Measurements from ENCODE around the gene RPL10A.
"Not testable (repeated sequence)": the region's sequence is repeated elsewhere in the genome, so short reads cannot be mapped to it uniquely, and the experiment has no call there.

RPL10A gene

DNA sequence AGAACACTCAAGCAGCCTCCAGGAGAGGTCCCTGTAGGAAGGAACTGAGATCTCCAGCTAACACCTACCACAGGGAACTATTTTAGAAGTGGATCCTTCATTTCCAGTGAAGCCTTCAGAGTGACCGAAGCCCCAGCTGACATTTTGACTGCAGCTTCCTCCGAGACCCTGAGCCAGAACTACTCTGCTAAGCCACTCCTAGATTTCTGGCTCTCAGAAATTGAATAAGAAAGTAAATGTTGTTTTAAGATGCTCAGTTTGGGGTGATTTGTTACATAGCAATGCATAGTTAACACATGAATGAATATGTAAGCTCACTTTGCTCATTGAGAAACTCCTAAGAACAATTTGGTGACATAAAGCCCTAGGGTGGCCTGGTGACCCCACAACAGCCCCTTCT lies 39.0 kb downstream of the RPL10A start:
- Histone ChIP-seq H3K27me3 (ENCODE audit: control insufficient read depth in 1 of 2, insufficient read depth in 2 of 2, low read length in 2 of 2) (peaks cover 6 to 19% of the 10 kb centered on the region in 2 donors), H3K4me3 (ENCODE audit: low read depth in 1 of 2, low read length in 2 of 2) (no peak overlapping the region), H3K4me1 (ENCODE audit: control insufficient read depth in 1 of 2, insufficient read depth in 2 of 2, low read length in 2 of 2) (no peaks in the 10 kb centered on the region), H3K27ac (ENCODE audit: low read depth, low read length) (no peak overlapping the region), H3K36me3 (ENCODE audit: control insufficient read depth in 1 of 2, insufficient read depth in 2 of 2, low read length in 2 of 2) (no peaks in the 10 kb centered on the region), H3K9me3 (ENCODE audit: control insufficient read depth in 1 of 2, low read length in 2 of 2) (no peaks in the 10 kb centered on the region), H3K9ac (ENCODE audit: low read depth in 1 of 2, low read length in 2 of 2) (no peak overlapping the region)

GRCh38 chr6:35508027-35508426 lies 39.8 kb downstream of the RPL10A start:
- Histone ChIP-seq H3K4me1 (ENCODE audit: control insufficient read depth in 1 of 2, insufficient read depth in 2 of 2, low read length in 2 of 2) (no peaks in the 10 kb centered on the region), H3K4me3 (ENCODE audit: low read depth in 1 of 2, low read length in 2 of 2) (no peak overlapping the region), H3K9ac (ENCODE audit: low read depth in 1 of 2, low read length in 2 of 2) (no peak overlapping the region), H3K27ac (ENCODE audit: low read depth, low read length) (no peak overlapping the region), H3K36me3 (ENCODE audit: control insufficient read depth in 1 of 2, insufficient read depth in 2 of 2, low read length in 2 of 2) (no peaks in the 10 kb centered on the region), H3K27me3 (ENCODE audit: control insufficient read depth in 1 of 2, insufficient read depth in 2 of 2, low read length in 2 of 2) (peaks cover 6 to 19% of the 10 kb centered on the region in 2 donors), H3K9me3 (ENCODE audit: control insufficient read depth in 1 of 2, low read length in 2 of 2) (no peaks in the 10 kb centered on the region)

GRCh38 chr6:35508542-35508941 lies 40.3 kb downstream of the RPL10A start:
- H3K27ac ChIP-seq (ENCODE audit: low read depth, low read length): no peak overlapping the region
- H3K4me1 ChIP-seq (ENCODE audit: control insufficient read depth in 1 of 2, insufficient read depth in 2 of 2, low read length in 2 of 2): no peaks in the 10 kb centered on the region
- peaks cover 6 to 17% of the 10 kb centered on the region in 2 donors for H3K27me3 ChIP-seq (ENCODE audit: control insufficient read depth in 1 of 2, insufficient read depth in 2 of 2, low read length in 2 of 2)
- no peaks in the 10 kb centered on the region for H3K9me3 ChIP-seq (ENCODE audit: control insufficient read depth in 1 of 2, low read length in 2 of 2)
- H3K36me3 ChIP-seq (ENCODE audit: control insufficient read depth in 1 of 2, insufficient read depth in 2 of 2, low read length in 2 of 2): no peaks in the 10 kb centered on the region
- no peak overlapping the region for H3K9ac ChIP-seq (ENCODE audit: low read depth in 1 of 2, low read length in 2 of 2)
- no peak overlapping the region for H3K4me3 ChIP-seq (ENCODE audit: low read depth in 1 of 2, low read length in 2 of 2)

DNA sequence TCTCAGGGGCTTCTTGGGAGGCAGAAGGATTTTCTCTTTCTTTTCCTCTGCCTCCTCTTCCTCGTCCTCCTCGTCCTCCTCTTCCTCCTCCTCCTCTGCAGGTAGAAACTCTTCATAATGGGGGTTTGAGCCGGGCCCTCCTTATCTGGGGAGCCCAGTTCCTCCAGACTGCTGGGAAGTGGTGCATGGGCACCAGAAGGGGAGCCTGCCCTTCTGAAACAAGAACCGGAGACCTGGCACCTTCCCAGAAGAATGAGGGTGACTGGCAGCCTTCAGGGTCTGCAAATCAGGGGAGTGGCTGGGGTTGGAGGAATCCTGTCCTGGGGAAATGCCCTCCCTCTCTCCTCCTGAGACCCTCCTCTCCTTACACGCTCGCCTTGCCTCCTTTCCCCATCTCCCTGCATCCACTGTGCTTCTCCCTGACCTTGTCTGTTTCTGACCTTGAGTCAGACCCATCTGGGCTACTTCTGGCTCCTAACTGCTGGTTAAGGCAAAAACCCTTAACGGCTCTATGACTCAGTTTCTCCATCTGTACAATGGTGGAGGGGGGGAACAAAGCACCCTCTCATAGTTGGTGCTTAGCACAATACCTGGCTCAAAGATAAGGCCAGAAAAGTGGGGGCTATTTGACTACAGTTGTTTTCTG lies 42.8 kb downstream of the RPL10A start:
- Histone ChIP-seq H3K9ac (ENCODE audit: low read depth in 1 of 2, low read length in 2 of 2) (no peak overlapping the region), H3K27me3 (ENCODE audit: control insufficient read depth in 1 of 2, insufficient read depth in 2 of 2, low read length in 2 of 2) (peaks cover 6 to 11% of the 10 kb centered on the region in 2 donors), H3K9me3 (ENCODE audit: control insufficient read depth in 1 of 2, low read length in 2 of 2) (no peaks in the 10 kb centered on the region), H3K4me1 (ENCODE audit: control insufficient read depth in 1 of 2, insufficient read depth in 2 of 2, low read length in 2 of 2) (no peaks in the 10 kb centered on the region), H3K27ac (ENCODE audit: low read depth, low read length) (no peak overlapping the region), H3K4me3 (ENCODE audit: low read depth in 1 of 2, low read length in 2 of 2) (no peak overlapping the region), H3K36me3 (ENCODE audit: control insufficient read depth in 1 of 2, insufficient read depth in 2 of 2, low read length in 2 of 2) (no peaks in the 10 kb centered on the region)

GRCh38 chr6:35511562-35511941 lies 43.4 kb downstream of the RPL10A start:
- Histone ChIP-seq H3K36me3 (ENCODE audit: control insufficient read depth in 1 of 2, insufficient read depth in 2 of 2, low read length in 2 of 2) (no peaks in the 10 kb centered on the region), H3K9ac (ENCODE audit: low read depth in 1 of 2, low read length in 2 of 2) (no peak overlapping the region), H3K27me3 (ENCODE audit: control insufficient read depth in 1 of 2, insufficient read depth in 2 of 2, low read length in 2 of 2) (peaks cover 6 to 7% of the 10 kb centered on the region in 2 donors), H3K27ac (ENCODE audit: low read depth, low read length) (no peak overlapping the region), H3K4me1 (ENCODE audit: control insufficient read depth in 1 of 2, insufficient read depth in 2 of 2, low read length in 2 of 2) (no peaks in the 10 kb centered on the region), H3K4me3 (ENCODE audit: low read depth in 1 of 2, low read length in 2 of 2) (no peak overlapping the region), H3K9me3 (ENCODE audit: control insufficient read depth in 1 of 2, low read length in 2 of 2) (no peaks in the 10 kb centered on the region)

DNA sequence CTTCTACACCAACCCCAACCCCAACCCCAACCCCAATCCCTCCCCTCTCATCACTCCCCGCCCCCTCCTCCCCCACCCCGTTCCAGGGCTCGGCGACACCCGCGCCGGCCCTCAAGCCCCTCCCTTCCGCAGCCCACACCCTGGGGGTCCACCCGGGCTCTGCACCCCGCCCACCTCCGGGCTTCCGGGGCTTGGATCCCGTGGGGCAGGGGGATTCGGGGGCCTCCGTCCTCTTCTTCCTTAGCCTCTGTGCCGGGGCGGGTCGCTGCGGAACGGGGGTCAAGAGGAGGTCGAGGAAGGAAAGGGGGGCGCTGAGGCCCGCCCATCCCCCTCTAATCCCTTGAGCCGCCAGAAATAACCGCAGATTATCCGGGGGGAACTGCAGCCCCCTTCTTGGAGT lies 43.8 kb downstream of the RPL10A start:
- H3K27me3 ChIP-seq (ENCODE audit: control insufficient read depth in 1 of 2, insufficient read depth in 2 of 2, low read length in 2 of 2): peaks cover 3 to 6% of the 10 kb centered on the region in 2 donors

DNA sequence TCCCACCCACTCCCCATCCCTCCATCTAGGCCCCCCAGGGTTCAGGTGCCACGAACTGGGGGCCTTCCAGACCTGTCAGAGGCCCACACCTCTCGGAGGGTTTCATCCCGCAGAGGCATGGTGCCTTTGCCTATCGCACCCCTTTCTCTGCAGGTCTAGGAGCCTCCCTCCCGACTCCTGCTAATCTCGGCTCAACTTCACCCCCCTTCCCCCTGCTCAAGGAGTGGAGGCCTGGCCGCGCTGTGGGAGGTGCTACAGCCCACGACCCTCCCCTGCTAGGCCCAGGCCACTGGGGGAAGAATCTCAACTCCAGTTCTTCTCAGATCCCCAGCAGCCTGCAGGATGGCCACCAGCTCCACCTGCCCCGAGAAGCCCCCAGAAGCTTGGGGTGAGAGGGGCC lies 44.5 kb downstream of the RPL10A start, which contains the start of gene TULP1:
TULP1 (minus strand) TSS at position 157 of the 400 bp plus-strand sequence; CDS start at position 119, 38 bp downstream.
- H3K9ac ChIP-seq (ENCODE audit: low read depth in 1 of 2, low read length in 2 of 2): no peak within 1 kb of the TSS
- H3K27me3 ChIP-seq (ENCODE audit: control insufficient read depth in 1 of 2, insufficient read depth in 2 of 2, low read length in 2 of 2): peaks cover 3 to 6% of the 10 kb centered on the region in 2 donors
- no peaks in the 10 kb centered on the region for H3K4me1 ChIP-seq (ENCODE audit: control insufficient read depth in 1 of 2, insufficient read depth in 2 of 2, low read length in 2 of 2)
- no peak within 1 kb of the TSS for H3K4me3 ChIP-seq (ENCODE audit: low read depth in 1 of 2, low read length in 2 of 2)
- no peak within 1 kb of the TSS for H3K27ac ChIP-seq (ENCODE audit: low read depth, low read length)
- no peaks in the 10 kb centered on the region for H3K9me3 ChIP-seq (ENCODE audit: control insufficient read depth in 1 of 2, low read length in 2 of 2)
- no peaks in the 10 kb centered on the region for H3K36me3 ChIP-seq (ENCODE audit: control insufficient read depth in 1 of 2, insufficient read depth in 2 of 2, low read length in 2 of 2)

More for the DNA sequence above, 43.8 kb downstream of the RPL10A start:
- Histone ChIP-seq H3K4me3 (ENCODE audit: low read depth in 1 of 2, low read length in 2 of 2) (no peak overlapping the region), H3K27ac (ENCODE audit: low read depth, low read length) (no peak overlapping the region), H3K36me3 (ENCODE audit: control insufficient read depth in 1 of 2, insufficient read depth in 2 of 2, low read length in 2 of 2) (no peaks in the 10 kb centered on the region), H3K4me1 (ENCODE audit: control insufficient read depth in 1 of 2, insufficient read depth in 2 of 2, low read length in 2 of 2) (no peaks in the 10 kb centered on the region), H3K9me3 (ENCODE audit: control insufficient read depth in 1 of 2, low read length in 2 of 2) (no peaks in the 10 kb centered on the region), H3K9ac (ENCODE audit: low read depth in 1 of 2, low read length in 2 of 2) (no peak overlapping the region)

GRCh38 chr6:35514587-35514986 lies 46.4 kb downstream of the RPL10A start:
- no peak overlapping the region for H3K27ac ChIP-seq (ENCODE audit: low read depth, low read length)
- no peak overlapping the region for H3K4me3 ChIP-seq (ENCODE audit: low read depth in 1 of 2, low read length in 2 of 2)
- peaks cover 3 to 6% of the 10 kb centered on the region in 2 donors for H3K27me3 ChIP-seq (ENCODE audit: control insufficient read depth in 1 of 2, insufficient read depth in 2 of 2, low read length in 2 of 2)
- H3K36me3 ChIP-seq (ENCODE audit: control insufficient read depth in 1 of 2, insufficient read depth in 2 of 2, low read length in 2 of 2): no peaks in the 10 kb centered on the region
- no peaks in the 10 kb centered on the region for H3K9me3 ChIP-seq (ENCODE audit: control insufficient read depth in 1 of 2, low read length in 2 of 2)
- no peaks in the 10 kb centered on the region for H3K4me1 ChIP-seq (ENCODE audit: control insufficient read depth in 1 of 2, insufficient read depth in 2 of 2, low read length in 2 of 2)
- no peak overlapping the region for H3K9ac ChIP-seq (ENCODE audit: low read depth in 1 of 2, low read length in 2 of 2)

GRCh38 chr6:35515939-35516338 lies 47.7 kb downstream of the RPL10A start:
- H3K9ac ChIP-seq (ENCODE audit: low read depth in 1 of 2, low read length in 2 of 2); H3K27me3 ChIP-seq (ENCODE audit: control insufficient read depth in 1 of 2, insufficient read depth in 2 of 2, low read length in 2 of 2); H3K4me1 ChIP-seq (ENCODE audit: control insufficient read depth in 1 of 2, insufficient read depth in 2 of 2, low read length in 2 of 2); H3K27ac ChIP-seq (ENCODE audit: low read depth, low read length); H3K36me3 ChIP-seq (ENCODE audit: control insufficient read depth in 1 of 2, insufficient read depth in 2 of 2, low read length in 2 of 2); H3K4me3 ChIP-seq (ENCODE audit: low read depth in 1 of 2, low read length in 2 of 2); H3K9me3 ChIP-seq (ENCODE audit: control insufficient read depth in 1 of 2, low read length in 2 of 2): not testable (repeated sequence)

DNA sequence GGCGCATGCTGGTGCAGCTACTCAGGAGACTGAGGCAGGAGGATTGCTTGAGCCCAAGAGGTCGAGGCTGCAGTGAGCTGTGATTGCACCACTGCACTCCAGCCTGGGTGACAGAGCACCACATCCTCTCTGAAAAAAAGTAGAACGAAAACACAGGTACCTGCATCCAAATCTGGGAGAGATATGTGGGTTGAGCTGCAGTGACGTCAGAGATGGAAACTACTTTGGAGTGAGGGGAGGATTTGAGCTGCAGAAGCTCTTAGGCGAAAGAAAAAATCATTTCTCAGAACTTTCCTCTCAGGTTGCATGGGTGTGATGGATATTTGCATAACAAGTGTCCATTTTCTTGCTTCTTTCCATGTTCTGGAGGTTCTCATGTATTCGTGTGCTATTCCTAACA lies 48.5 kb downstream of the RPL10A start:
- Histone ChIP-seq H3K27me3 (ENCODE audit: control insufficient read depth in 1 of 2, insufficient read depth in 2 of 2, low read length in 2 of 2) (no peaks in the 10 kb centered on the region), H3K4me1 (ENCODE audit: control insufficient read depth in 1 of 2, insufficient read depth in 2 of 2, low read length in 2 of 2) (no peaks in the 10 kb centered on the region), H3K9ac (ENCODE audit: low read depth in 1 of 2, low read length in 2 of 2) (no peak overlapping the region), H3K36me3 (ENCODE audit: control insufficient read depth in 1 of 2, insufficient read depth in 2 of 2, low read length in 2 of 2) (no peaks in the 10 kb centered on the region), H3K4me3 (ENCODE audit: low read depth in 1 of 2, low read length in 2 of 2) (no peak overlapping the region), H3K27ac (ENCODE audit: low read depth, low read length) (no peak overlapping the region), H3K9me3 (ENCODE audit: control insufficient read depth in 1 of 2, low read length in 2 of 2) (no peaks in the 10 kb centered on the region)
